Left renal pelvis (tissue), 4 donors: ENCODE results near the gene ZNF628. TPM values are rescaled to one million over a fixed set of nuclear protein-coding genes. Genes with fewer than 3 reads are reported as not detected.
"Not testable (repeated sequence)": the region's sequence is repeated elsewhere in the genome, so short reads cannot be mapped to it uniquely, and the experiment has no call there.

Experiments
- DNase-seq, 4 donors: peaks; one replicate each; pipeline ENCODE4 v3.0.0-alpha.2; 2013; ENCODE audit warnings: low read depth in 4 of 4, low spot score in 3 of 4
- polyA plus RNA-seq, 4 donors: library from polyadenylated mRNA; unstranded; fragments of 120-200 nt; gene quantifications; one replicate each; pipeline ENCODE4 v1.2.1, GENCODE V29; 2013; ENCODE audit not compliant: insufficient read length in 4 of 4

ZNF628 gene
- polyA plus RNA-seq, 4 donors, result 2.1 to 5.3 (median 3.2) TPM

DNA sequence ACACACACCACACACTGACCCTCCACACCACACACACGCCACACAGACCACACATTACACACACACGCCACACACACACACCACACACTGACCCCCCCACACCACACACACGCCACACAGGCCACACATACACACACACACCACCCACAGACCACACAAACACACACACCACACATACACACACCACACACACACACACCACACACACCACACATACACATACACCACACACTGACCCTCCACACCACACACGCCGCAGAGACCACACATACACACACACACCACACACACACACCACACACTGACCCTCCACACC lies 28.3 kb upstream of the ZNF628 start:
- DNase-seq, result not testable (repeated sequence)

DNA sequence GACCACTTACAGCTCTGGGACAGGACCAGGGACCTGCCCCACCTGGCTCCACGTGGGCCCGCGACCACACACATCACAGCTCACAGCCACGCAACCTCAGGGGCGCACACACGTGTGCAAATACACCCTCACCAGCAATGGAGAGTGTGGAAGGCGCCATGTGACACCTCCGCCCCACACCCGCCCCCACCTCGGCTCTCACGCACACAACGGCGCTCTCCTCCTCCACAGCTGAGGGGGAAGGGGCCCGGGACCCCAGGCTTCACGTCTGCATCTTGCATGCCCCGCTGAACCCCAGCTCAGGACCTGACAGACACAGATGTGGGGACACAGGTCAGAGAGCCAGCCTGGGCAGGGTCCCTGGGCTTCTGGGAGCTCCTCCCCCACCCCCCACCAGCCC lies 26.9 kb upstream of the ZNF628 start:
- DNase-seq, result no peak

DNA sequence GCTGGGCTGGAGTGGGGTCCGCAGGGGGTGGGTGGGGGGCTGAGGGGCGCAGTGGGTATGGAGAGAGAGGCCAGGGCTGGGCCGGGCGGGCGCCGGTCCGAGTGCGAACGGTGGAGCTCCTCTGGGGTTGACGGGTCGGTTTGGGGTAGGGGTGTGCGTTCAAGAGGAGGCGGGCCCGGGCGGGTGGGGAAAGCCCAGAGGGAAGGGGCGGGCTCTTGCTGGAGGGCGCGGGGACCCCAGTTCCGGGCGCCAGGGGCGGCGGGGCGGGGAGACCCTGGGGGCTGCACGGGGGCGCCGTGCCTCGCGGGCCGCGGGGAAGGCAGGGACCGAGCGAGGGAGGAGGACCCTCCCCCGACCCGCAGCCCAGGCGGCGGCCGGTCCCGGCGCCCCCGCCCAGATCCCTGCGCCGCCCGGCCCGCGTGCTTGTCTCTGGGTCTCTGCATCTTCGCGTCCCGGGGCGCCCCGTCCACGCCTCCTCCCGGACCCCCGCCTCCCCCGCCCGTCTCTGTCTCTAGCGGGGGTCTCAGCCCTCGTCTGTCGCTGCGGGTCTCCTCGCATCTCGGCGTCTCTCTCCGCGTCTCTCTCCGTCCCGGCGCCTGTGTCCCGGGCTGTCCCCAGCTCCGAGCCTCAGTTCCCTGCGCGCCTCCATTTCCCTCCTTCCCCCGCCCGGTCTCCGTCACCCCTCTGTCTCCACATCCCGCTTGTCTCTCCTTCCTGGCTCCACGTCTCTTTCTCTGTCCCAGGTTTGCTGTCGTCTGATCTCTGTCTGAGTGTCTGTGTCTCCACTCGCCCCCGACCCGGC lies 25.1 kb upstream of the ZNF628 start:
- DNase-seq, result no peak

DNA sequence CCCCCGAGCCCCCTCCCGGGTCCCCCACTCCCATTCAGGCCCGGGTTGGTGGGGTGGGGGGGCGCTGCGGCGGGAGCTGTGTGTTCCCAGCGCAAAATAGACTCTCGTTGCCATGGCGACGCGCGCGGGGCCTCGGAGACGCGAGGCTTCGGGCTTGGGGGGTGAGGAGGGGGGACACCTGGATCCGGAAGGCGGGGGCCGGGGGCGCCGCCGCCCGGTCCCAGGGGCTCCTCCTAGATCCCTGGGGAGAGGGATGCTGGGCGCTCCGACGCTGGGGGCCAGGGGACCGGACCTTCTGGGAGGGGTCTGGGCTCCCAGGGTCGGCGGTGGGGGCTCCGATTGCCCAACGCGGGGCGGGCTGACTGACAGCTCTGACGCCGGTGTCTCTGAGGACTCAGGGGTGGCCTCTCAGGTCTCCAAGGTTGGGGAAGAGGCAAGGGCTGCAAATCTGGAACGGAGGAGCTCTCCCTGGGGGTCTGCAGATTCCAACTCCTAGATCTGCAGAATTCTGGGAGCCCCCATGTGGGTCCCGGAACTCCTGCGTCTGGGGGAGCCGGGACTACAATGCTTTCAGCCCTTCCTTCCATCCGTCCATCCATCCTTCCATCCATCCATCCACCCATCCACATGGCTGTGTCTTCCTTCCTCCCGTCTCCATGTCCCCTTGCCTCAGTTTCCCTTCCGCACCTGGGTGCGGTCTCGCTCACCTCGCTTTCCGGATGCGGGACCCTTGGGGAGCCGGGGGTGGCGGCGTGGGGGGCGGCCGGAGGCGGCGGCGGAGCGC lies 24.3 kb upstream of the ZNF628 start:
- no peak for DNase-seq

DNA sequence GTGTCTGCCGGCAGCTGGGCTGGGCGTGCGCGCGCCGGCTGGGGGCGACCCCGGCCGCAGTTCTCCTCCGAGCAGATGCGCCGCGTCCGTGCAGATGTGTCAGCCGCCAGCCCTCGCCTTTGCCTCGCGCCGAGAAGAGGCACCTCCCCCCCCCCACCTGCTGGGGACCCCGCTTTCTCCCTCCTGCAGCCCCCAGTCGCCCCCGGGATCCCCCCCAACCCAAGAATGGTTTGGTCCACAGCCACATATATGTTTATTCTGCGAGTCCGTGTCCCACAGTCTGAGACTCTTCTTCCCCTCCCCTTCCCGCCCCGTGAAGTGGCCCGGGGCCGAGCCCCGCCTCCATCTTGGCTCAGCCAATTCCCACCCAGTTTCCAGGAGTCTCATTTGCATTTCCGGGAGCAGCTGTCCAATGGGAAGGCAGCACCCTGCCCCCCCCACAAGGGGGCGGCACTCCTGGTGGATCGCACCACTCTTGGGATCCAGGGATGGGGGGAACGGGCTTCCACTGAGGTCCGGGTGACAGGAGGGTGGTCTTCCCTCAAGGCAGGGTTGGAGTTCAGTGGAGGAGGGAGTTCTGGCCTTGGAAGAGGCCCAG lies 23.6 kb upstream of the ZNF628 start:
- DNase-seq, result peak; percentile 74 to 83 (median 82)

DNA sequence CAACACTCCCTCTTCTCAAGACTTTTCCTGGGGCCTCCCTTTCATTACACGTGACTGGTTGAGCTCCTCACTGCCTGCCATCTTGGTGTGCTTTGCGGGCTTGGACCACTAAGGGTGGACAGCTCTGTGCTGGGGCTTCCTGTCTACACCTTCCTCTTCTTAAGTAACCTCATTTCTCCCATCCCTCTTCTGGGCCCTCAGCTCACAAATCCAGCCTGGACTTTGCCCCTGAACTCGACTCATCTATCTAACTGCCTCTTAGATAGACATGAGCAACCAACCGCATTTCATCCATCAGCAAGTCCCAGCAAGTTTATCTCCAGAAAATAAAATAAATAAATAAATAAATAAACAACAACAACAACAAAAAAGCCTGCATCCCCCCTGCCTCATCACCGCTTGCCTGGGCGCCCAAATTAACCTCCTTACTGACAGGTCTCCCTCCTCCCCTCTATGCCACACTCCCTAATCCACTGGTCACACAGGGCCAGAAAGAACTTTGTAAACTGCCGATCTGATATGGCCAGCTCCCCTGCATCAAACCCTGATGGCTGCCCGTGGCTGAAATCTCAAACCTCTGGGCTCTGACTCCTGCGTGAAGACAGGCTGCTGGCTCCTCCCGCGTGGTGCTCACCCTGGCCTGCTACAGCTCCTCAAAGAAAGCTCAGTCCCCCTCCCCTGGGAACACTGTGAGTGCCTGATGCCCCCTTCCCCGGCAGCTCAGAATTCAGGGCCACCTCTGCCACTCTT lies 22.7 kb upstream of the ZNF628 start:
- no peak for DNase-seq

DNA sequence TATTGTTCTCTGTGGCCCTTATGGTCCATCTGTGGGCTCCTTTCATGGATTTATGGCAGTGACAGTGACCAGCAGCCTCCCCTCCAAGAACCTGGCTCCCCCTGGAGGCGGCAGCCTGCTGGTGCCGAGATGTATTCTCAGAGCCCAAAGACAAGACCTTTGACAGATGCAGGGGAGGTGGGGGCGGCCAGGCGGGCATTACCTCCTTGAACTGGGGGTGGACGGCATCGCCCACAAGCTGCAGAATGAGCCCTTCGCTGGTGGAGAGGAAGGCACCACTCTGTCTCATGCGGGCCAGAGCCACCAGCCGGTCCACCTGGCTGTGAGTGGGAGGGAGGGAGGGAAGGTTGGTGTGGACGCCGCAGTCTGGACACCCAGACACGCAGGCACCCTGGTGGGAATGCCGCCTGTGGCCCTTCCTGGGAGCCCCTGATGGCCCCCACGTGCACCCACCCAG lies 21.6 kb upstream of the ZNF628 start:
- DNase-seq, result no peak

DNA sequence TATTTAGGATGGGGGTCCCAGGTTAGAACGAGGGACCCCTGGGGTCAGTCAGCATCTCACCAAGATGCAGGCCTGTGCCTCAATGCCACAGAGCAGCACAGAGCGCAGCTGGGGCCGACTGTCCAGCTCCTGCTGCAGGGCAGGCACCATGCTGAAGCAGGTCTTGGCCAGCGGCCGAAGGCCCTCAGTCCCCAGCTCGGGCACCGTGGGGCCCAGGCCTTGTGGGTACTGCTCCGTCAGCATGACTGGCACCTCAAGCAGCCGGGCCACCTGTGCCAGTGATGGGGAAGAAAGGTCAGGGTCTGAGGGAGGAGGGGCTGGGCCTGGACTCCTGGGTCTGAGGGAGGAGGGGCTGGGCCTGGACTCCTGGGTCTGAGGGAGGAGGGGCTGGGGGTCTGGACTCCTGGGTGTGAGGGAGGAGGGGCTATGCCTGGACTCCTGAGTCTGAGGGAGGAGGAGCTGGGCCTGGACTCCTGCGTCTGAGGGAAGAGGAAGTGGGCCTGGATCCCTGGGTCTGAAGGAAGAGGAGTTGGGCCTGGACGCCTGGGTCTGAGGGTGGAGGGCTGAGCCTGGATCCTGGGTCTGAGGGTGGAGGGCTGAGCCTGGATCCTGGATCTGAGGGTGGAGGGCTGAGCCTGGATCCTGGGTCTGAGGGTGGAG lies 20.7 kb upstream of the ZNF628 start:
- no peak for DNase-seq

DNA sequence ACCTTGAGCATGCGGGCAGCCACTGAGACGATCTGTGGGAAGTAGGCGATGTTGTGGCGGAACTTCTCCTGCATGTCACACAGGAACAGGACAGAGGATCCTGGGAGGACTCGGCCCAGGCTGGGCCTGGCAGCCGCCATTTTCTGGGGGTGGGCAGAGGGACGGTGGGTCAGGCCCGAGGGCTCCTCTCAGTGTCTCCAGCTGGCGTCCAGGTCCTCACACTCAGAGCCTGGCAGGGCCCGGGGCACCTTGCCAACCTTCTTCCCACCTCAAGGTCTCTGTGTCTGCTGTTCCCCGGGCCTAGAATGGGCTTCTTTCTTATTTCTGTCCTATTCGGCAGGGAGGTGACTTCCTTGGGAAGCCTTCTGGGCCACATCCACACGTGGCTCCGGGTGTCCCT lies 20.1 kb upstream of the ZNF628 start:
- DNase-seq, result no peak

DNA sequence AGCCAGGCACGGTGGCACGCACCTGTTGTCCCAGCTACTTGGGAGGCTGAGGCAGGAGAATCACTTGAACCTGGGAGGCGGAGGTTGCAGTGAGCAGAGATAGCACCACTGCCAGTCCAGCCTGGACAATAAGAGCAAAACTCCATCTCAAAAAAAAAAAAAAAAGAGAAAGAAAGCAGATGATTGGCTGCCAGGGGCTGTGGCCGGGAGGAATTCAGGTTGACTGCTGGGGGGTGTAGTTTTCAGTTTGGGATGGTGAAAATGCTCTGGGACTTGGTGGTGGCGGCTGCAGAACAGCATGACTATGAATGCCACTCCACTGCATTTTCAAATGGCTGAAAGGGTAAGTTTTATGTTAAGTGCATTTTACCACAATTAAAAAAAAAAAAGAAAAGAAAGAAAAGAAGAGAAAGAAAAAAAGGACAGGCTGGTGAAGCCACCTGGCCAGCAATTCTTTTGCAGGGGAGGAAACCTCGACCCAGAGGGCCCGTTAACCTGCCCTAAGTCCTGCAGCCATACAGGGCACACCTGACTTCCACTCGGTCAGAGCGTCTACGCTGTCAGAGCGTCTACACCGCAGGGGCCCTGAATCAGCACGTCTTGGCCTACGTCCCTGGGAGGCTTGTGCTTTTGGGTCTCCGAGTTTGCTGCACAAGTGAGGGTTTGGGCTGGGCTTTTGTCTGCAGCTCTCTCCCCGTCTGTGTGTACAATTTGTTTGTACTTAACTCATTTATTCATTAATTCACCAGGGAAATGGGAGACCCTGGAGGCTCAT lies 18.5 kb upstream of the ZNF628 start:
- no peak for DNase-seq

DNA sequence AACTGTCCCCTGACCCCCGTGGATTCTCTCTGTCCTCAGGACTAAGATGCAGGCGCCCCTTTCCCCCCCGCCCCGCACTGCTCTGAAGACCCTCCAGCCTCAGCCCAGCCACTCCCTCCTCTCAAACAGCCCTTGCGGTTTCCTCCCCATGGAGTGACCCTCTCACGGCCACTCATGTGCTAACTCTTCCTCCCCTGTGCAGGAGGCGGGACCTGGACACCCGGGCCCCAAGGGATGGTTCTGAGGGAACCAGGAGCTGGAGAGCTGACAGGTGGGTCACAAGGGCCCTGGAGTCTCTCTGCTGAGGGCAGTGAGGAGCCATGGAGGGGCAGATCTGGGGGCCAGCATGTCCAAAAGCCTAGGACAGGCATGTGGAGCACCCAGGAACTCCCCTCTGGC lies 16.9 kb upstream of the ZNF628 start:
- DNase-seq, result no peak

DNA sequence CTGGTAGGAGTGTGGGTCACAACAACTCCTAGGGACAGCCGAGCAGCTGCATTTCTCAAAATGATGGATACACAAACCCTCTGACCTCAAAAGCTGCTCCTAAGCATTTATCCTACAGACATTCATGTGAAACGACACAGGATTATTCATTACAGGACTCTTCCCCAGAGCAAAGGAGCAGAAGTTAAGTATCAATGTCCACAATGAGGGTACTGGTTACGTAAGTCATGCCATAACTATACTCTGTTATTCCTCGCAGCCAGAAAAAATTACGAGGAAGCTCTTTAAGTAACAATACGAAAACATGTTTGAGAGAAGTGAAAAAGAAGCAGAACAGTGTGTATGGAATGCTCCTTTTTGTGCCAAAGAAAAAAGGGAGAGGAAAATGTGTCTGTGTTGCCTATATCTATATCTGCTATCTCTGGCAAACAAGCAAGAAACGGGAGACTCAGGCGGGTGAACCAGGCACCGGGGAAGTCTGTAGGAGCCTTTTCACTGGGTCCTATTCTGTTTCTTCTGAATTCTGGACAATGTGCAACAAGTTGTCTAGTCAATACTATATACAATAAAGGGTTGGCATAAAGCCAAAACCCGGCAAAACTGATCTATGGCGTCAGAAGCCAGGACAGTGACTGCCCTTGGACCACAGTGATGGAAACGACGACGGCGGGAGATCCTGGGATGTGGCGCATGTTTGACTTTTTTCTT lies 16.3 kb upstream of the ZNF628 start:
- no peak for DNase-seq

DNA sequence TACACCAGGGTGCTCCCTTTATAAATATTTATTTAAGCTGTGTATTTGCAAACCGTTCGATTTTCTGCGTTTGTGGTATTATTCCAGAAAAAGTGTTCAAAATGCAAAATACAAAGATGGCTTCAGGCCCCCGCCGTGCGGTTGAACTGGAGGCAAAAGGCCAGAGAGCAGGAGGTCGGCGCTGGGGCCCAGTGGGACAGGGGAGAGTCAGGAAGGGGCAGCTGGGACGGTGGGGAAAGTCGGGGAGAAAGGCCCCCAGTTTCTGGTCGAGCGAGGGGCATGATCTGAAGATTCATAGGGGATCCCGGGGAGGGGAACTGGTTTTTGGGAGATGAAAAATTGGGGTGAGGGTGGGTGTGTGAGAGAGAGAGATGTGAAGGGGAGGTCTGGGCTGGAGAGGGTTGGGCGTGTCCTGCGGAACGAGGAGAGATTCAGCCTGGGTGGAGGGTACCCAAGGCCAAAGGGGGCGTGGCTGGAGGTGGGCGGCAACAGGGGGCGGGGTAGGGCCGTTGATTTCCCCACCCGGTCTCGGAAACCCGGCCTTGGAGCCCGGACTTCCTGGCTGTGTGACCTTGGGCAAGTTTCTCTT lies 15.7 kb upstream of the ZNF628 start:
- no peak for DNase-seq

DNA sequence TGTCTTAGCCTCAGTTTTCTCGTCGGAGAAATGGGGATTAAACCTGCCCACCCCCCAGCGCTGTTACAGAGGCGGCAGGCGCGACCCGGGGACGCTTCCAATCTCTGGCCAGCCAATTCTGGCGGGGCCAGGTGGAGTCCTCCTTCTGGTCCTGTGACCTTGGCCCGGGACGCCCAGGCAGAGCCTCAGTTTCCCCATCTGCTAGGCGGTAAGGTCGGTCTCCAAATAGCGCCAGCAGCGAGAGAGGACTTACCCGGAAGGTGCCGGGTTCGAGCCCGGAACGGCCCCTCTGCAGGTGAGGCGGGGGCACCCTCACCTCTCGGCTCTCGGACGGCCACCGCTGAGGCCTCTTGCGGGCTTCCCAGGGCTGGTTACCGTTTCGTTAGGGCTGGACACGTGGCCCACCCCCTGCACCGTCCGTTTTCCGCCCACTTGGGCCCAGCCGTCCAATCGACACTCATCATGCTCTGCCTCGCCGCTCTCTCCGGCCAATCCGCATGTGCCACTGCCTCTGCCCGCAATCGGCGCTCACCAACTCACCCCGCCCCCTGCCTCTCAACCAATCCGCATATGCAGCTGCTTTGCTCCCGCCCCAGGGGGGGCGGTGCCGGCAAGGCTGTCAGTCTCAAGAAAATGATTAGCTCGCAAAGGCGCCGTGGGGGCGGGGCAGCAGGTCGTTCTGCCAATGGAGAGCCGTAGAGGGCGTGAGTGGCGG lies 15.0 kb upstream of the ZNF628 start, which contains the start of gene ISOC2:
TSS of gene ISOC2 (minus strand) at position 384 of the 715 bp plus-strand sequence. CDS start 5,156 bp downstream, outside the sequence.
- peak; percentile 98 to 99 (median 99) for DNase-seq

DNA sequence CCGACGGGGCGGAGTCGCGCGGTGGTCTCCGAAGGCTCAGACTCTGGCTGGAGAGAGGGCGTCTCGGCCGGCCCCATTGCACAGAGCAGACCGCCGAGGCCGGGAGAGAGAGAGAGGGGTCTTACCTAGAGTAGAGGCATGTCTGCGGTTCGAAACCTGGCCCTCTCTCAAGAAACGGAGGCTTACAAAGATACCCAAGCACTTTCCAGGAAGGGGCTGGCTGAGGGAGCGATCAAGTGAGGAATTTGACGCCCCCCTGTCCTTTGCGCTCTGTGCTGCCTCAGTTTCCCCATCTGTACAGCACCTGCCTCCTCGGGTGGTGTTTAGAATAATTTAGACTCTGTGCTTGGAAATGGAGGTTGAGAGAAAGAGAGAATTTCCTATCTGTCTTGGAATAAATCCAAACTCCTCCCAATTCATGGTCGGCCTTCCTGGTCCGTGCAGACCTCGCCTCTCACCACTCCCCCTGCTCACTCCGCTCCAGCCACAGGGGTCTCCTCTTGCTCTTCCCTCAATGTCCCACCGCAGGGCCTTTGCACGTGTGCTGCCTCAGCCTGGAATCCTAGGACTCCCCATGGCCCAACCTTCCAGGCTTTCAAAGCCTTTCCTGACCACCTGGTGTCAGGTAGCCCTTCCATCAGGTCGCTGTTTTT lies 14.3 kb upstream of the ZNF628 start:
- DNase-seq, result no peak

DNA sequence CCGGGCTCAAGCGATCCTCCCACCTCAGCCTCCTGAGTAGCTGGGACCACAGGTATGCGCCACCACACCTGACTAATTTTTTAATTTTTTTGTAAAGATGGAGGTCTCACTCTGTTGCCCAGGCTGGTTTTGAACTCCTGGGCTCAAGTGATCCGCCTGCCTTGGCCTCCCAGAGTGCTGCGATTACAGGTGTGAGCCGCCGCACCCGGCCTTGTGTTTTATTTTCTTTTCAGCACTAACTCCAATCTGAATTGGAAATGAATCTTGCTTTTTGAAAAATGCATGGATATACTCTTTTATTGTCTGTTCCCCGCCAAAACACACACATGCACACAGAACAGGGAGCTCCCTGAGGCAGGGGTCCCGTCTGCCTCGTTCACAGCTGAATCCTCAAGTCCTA lies 13.7 kb upstream of the ZNF628 start:
- DNase-seq, result no peak

DNA sequence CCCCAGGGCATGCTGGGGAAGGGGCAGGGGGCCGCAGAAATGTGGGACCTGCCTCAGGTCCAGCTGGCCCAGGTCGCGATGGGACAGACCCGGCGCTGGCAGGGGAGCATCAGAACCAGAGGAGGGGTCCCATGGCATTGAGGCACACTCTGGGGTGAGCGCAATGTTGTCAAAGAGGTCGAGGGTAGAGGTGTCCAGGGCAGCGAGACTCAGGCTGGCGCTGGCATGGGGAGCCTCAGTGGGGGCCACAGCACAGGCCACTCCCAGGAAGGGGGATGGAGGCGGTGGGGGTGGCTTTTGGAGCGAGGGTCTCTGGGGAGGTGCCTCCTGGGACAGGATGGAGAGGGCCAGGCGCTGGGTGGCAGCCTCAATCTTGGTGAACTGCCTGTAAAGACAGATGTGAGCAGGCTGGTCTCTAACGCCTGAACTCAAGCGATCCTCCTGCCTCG lies 12.8 kb upstream of the ZNF628 start:
- DNase-seq, result no peak
